ENCODE results near the gene TANGO6. TPM values are rescaled to one million over a fixed set of nuclear protein-coding genes. Genes with fewer than 3 reads are reported as not detected.

Gene TANGO6
- total RNA-seq, 1 donor from 2014 or later, result 13.7 TPM

DNA sequence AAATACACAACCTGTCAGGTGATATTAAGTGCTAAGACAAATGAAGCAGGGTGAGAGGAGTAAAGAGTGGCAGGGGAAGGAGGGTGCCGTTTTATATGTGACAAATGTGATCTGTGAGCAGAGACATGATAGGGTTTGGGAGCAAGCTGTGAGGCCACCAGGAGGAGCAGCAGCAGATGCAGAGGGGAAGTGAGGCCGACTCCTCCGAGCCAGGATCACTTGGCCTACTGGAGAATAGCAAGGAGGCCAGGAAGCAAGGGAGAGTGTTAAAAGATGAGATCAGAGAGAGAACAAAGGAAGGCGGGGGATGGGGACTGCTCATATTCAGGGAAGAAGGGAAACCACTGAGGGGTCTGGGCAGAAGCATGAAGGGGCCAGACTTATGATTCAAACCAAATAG is 129.4 kb downstream of the TANGO6 start:
- Histone ChIP-seq H3K36me3 (ENCODE audit: control insufficient read depth, insufficient read depth, low read length) (peaks cover 3% of the 10 kb centered on the region), H3K27me3 (ENCODE audit: control insufficient read depth, insufficient read depth, low read length) (no peaks in the 10 kb centered on the region), H3K4me3 (ENCODE audit: low read depth, low read length) (no peak overlapping the region)
- no peak for FAIRE-seq
- DNase-seq (ENCODE audit: low read depth), result peak; percentile 65
- peak; percentile 60 for TF ChIP-seq CTCF (IDR thresholded peaks at IDR 0.05; ENCODE audit: insufficient read depth, low read length, severe bottlenecking)

DNA sequence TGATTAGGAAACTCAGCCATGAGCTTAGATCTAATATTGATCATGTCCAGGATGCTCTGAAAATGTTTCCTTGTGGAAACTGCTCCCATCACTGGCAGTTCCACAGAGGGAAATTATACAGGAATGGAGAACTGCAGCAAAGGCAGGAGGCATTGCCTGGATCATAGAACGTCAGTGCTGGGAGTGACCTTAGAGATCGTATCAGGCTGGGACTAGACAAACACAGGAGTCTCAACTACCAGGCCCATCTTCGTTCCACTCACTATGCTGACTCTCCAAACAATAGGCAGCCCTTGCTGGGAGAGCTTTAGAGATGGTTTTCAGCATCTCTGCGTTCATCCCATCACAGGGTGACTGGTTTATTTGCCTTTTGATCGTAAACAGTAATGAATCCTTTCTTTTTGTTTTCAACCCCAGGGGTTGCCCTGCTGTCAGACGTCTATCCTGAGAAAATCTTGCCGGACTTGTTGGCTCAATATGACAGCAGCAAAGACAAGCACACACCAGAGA is 130.3 kb downstream of the TANGO6 start:
- H3K36me3 ChIP-seq (ENCODE audit: control insufficient read depth, insufficient read depth, low read length), result peaks cover 3% of the 10 kb centered on the region
- DNase-seq (ENCODE audit: low read depth) (no peak), FAIRE-seq (no peak)
- no peak overlapping the region for H3K4me3 ChIP-seq (ENCODE audit: low read depth, low read length)
- no peak for TF ChIP-seq CTCF (IDR thresholded peaks at IDR 0.05; ENCODE audit: insufficient read depth, low read length, severe bottlenecking)
- H3K27me3 ChIP-seq (ENCODE audit: control insufficient read depth, insufficient read depth, low read length), result no peaks in the 10 kb centered on the region

- FAIRE-seq (no peak), DNase-seq (ENCODE audit: low read depth) (no peak)
Observed at GRCh38 chr16:68978303-68978954, 135.1 kb downstream of the TANGO6 start.

GRCh38 chr16:68980695-68981315 is 137.5 kb downstream of the TANGO6 start:
- Histone ChIP-seq H3K36me3 (ENCODE audit: control insufficient read depth, insufficient read depth, low read length) (no peaks in the 10 kb centered on the region), H3K27me3 (ENCODE audit: control insufficient read depth, insufficient read depth, low read length) (no peaks in the 10 kb centered on the region), H3K4me3 (ENCODE audit: low read depth, low read length) (no peak overlapping the region)
- no peak for TF ChIP-seq CTCF (IDR thresholded peaks at IDR 0.05; ENCODE audit: insufficient read depth, low read length, severe bottlenecking)
- FAIRE-seq, result no peak
- DNase-seq (ENCODE audit: low read depth), result no peak

More at GRCh38 chr16:68978303-68978954, 135.1 kb downstream of the TANGO6 start:
- no peaks in the 10 kb centered on the region for H3K27me3 ChIP-seq (ENCODE audit: control insufficient read depth, insufficient read depth, low read length)
- no peak overlapping the region for H3K4me3 ChIP-seq (ENCODE audit: low read depth, low read length)
- H3K36me3 ChIP-seq (ENCODE audit: control insufficient read depth, insufficient read depth, low read length), result peaks cover 3% of the 10 kb centered on the region
- TF ChIP-seq CTCF (IDR thresholded peaks at IDR 0.05; ENCODE audit: insufficient read depth, low read length, severe bottlenecking), result no peak

- FAIRE-seq (no peak), DNase-seq (ENCODE audit: low read depth) (no peak)
- H3K4me3 ChIP-seq (ENCODE audit: low read depth, low read length), result no peak overlapping the region
- TF ChIP-seq CTCF (IDR thresholded peaks at IDR 0.05; ENCODE audit: insufficient read depth, low read length, severe bottlenecking), result no peak
- H3K27me3 ChIP-seq (ENCODE audit: control insufficient read depth, insufficient read depth, low read length), result no peaks in the 10 kb centered on the region
- no peaks in the 10 kb centered on the region for H3K36me3 ChIP-seq (ENCODE audit: control insufficient read depth, insufficient read depth, low read length)
Observed at GRCh38 chr16:68981971-68982370, 138.6 kb downstream of the TANGO6 start.

Data from bronchial epithelial cell (primary cell).